Activated gamma-delta T cell treated with Interleukin-2 at 50 U/mL for 16 hours (primary cell): ENCODE results near the gene SH3RF3.

Source experiments
- DNase-seq: peaks from one replicate; pipeline ENCODE4 v3.0.0-alpha.2; 2020

The SH3RF3 gene

DNA sequence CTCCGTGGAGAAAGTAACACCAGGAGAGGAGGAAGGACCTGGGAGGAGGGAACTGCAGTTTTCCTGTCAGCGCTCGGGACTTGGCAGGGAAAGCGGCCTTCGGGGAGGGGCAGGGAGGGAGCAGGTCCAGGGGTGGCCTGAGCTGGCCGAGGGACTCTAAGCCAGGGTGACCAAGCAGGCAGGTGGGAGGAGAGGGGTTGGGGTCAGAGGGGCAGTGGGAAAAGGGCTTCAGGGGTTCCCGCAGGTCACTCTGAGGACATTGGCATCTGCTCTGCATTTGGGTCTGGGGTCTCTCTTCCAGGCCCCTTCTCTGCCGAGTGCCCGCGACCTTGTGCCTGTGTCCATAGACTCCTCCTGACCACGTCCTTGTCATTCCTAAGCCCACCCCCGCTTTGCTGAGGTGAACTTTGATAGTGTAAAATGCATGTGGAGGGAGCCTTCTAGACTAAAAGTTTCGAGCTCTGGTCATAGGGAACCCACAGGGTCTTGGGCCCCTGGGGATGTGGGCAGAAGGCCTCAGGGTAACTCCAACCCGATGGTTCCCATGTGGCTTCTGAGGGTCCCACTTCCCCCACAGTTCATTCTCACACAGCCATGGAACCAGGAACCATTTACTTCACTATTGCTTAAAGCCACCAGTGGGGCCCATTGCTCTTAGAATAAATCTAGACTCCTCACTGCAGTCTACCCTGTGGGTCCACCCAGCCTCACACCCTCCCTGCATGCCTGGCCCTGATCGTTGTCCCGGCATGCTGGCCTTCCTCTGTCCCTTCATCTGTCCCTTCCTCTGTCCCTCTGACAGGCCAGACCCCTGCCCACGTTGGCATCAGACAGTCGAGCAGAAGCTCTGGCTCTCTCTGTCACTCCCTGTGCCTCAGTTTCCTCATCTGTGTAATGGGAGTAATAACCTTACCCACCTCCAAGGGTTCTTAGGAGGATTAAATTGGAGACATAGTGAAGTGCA lies 255.6 kb downstream of the SH3RF3 start:
- DNase-seq, result no peak

DNA sequence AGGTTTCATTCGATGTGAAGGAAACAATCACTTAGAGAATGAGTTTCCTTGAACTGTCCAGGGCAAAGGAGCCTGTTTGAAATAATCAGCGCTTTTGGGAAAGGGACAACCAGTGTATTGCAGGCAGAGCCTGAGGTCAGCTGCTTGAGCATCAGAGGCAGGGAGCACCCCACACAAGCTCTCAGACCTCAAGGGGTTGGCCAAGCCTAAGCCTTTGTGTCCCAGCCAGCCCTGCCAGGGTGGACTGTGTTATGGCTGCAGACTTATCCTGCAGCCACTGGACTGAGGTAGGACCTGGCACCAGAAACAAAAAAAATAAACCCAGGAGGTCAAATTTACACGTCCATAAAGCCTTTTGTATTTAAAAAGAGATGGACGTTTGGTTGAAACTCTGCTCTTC lies 256.5 kb downstream of the SH3RF3 start:
- DNase-seq, result no peak

DNA sequence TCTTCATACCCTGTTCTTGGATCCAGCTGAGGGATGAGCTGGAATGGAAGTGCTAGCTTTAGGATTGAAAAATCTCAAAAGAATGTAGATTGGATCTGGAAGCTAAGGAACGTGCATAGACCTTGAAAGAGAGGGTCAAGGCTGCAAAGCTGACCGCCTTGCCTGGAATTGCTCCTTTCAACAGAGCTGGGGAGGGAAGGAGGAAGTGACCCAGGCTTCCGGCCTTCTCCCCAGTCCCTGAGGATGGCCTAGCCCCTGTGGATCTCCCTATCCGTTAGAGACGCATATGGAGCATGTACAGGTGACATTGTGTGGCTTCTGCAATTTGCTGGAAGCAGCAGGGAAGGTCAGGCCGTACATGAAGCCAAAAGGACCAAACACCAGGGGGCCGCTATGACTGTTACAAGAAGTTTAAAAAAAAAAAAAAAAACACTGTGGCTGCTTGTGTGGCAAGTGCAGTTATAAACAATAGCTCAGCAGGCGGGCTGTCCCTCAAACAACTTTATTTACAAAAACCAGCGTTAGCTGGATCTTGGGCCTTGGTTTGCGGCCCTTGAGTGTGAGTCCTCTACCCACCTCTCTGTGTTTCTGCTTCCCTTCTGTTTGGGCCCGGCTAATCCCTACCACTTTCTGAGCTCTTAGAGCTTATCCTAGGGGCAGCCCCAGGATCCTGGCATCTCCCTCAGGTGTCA lies 257.1 kb downstream of the SH3RF3 start:
- no peak for DNase-seq

GRCh38 chr2:109387221-109387735 lies 258.3 kb downstream of the SH3RF3 start:
- no peak for DNase-seq

- DNase-seq, result no peak
Observed at GRCh38 chr2:109387778-109388469, 258.9 kb downstream of the SH3RF3 start.

DNA sequence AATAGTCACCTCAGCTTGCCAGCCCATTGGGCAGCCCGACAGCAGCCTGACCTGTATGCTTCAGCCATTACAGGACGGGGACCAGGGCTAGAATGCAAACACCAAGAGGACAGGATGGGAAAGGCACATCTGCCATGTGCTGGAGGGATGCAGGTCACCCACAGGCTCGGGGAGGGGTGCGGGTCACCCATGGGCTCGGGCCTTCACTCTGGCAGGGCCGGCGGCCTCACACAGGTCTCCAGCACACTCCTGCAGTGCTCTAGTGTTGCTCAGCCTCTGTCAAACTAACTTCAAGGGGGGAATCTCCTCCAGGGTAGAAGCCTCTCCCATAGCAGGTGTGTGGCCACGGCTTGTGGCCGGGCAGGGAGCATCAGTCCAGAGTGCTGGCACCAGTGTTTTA lies 262.2 kb downstream of the SH3RF3 start:
- no peak for DNase-seq

DNA sequence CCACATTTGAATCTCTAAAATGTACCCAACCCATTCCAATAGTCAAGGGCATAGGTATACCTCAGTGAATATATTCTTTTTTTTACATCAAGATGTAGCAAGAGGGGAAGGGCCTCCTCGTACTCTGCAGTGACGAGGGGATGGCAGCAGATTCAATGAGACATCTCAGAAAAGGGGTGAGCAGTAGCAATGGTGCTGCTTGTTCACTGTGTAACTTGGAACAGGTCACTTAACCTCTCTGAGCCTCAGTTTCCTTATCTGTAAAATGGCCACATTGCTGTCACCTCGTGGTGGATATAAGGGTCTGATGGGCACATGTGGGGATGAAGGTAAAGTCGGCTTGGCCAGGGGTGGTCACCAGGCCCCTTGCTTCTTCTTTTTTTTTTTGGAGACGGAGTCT lies 263.1 kb downstream of the SH3RF3 start:
- DNase-seq, result no peak

DNA sequence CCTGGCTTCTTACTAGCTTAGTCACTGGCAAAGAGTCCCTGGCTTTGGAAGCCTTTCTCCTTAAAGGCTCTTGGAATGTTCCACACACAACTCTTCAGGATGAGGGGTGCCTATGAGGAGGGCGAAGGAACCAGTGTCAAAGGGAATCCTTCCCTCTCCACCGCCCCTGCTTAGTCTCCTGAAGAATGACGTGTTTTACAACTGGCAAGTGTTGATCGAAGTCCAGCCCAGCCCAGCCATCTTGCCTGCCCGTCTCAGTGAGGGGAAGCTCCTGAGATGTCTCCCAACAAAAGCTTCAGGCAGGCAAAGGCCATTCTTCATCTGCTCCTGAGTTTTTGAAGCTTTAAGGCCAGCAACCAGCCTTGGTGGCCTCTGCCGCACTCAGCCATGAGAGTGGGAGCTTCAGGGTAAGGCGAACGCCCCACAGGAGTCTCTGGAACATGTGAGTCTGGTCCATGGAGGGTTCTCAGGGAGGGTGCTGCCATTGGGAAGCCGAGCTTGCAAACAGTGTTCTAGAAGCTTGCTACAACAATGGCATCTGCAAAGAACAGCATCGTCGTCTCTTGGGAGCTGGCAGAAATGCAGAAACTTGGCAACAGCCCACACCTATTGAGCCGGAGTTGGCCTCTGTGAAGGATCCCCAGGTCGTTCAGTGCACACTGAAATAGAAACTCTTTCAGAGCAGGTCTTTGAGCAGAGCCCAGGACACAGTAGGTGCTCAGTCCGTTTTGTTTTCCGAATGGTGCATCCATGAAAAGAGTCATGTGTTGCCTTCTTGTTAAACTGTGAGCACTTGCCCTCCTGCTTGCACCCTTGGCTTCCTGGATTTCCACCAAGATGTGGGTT lies 264.0 kb downstream of the SH3RF3 start:
- DNase-seq, result no peak

GRCh38 chr2:109393662-109393972 lies 264.6 kb downstream of the SH3RF3 start:
- no peak for DNase-seq

DNA sequence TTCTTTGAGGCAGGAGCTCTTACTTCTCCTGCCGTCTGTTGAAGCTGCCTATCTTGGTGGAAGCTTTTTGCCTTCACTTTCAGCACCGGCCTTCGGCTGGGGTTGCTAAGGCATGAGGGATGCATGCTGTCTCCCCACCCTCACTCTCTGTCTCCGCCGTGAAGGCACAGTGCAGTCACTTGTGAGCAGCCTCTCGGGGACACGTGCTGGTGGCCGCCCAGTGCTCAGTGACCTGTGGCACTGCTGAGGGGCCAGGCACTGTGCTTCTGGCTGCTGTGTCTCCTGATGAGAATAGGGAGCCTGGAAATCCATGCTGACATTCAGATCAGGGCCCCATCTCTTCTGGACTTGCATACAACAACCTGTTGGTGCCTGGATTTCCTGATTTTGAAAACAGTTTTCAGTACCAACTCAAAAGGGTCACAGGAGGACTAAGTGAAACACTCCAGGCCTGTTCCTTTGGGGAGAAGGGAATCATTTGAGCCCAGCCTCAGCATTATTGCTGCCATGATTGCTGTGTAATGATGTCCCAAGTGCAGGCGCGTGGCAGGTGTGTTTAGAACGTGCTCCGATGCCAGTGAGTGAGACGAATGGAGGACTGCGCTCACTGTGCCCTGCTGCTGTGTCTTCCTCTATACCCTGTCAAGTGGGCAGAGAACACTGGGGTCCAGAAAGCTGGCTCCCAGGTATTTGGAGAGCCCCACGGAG lies 266.6 kb downstream of the SH3RF3 start:
- DNase-seq, result no peak

DNA sequence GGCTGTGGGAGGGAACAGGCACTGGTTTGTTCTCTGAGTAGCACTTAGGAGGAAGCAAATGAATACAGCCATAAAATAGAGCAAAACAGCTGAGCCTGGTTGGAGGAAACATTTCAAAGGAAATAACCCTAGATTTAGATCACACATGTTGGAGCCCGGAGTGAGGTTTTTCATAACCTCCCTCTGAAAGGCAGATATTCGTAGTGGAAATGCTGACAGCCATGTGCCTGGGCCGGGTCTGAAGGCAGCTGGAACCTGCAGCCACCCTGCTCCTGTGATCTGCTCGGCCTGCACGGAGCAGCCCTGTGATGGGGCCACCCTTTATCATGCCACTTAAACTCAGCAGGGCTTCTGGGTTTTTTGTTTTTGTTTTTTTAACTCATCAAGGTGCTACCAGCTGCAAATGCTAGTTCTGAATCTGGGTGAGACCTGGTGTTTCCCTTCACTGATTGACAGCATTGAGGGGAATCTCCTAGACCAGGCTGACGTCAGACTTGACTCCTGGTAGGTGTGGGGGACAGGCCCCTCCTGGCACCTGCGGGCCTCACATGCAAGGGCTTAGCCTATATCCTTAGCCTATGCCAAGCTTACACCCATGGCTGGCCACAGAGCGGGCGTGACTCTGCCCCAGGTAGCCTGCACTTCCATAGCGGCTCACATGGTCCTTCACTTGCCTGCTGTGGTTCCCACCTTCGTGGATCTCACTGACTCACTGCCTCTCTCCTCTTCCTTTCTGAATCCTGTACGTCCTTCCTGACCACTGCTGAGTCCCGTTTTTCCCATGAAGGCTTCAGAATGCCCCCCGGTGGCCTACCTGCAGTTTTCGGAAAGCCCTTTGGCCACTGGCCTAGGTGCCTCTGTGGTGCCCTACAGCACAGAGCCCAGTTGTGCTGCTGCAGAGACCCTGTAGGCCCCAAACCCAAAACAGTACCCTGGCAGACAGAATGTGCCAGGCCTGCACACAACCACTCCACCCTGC lies 267.5 kb downstream of the SH3RF3 start:
- no peak for DNase-seq

DNA sequence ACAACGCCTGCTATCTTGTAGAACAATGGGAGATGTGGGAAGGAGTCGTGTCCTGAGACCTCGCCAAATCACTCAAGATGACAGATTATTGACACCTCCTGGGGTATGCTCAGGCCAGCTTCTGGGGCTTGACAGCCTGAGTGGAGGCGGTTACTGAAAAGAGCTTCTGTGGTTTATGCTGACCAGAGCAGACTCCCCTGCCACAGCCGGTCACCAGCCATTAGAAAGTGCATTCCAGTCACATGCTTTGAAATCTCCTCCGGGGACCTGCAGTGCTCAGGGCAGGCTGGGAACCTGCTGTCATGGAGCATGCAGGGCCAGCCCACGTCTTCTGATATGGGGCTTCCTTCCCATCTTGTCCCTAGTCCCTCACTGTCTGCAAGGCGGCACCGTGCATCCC lies 268.9 kb downstream of the SH3RF3 start:
- DNase-seq, result no peak

DNA sequence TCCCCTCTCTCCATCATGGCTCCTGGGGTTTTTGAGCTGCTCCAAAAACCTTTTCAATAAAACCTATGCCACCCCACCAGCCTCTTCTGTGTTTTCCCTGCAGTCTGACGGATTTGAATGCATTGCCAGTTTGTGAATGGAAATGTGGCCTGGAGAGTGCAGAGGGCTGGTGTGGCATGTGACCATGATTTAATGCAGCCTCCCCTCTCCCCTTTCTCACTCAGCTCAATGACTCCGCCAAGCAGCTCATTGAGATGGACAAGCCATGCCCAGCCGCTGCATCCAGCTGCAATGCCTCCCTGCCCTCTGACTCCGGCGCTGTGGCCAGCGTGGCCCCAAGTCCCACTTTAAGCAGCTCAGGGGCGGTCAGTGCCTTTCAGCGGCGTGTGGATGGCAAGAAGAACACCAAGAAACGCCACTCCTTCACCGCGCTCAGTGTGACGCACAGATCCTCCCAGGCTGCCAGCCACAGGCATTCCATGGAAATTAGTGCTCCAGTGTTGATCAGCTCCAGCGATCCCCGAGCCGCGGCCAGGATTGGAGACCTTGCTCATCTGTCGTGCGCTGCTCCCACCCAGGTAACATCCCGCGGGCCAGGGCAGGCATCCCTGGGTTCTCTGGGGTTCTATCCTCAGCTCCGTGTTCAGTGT lies 269.5 kb downstream of the SH3RF3 start:
- no peak for DNase-seq

GRCh38 chr2:109399066-109399465 lies 270.1 kb downstream of the SH3RF3 start:
- no peak for DNase-seq

DNA sequence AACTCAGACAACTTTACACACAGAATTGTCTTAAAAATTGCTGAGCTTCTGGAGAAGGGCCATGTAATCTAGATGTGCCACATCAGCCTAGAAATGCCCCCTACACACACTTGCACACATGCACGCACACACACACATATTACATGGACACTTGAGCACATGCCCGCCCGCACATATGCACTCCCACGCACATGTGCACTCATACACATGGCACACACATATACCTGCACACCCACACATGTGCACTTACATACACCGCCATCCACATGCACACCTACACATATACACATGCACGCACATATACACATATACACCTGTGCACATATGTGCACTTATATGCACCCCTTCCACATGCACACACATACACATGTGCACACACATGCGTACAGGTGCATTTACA lies 271.1 kb downstream of the SH3RF3 start:
- DNase-seq, result no peak

GRCh38 chr2:109401370-109401769 lies 272.4 kb downstream of the SH3RF3 start:
- DNase-seq, result no peak

GRCh38 chr2:109402180-109402579 lies 273.2 kb downstream of the SH3RF3 start:
- no peak for DNase-seq

DNA sequence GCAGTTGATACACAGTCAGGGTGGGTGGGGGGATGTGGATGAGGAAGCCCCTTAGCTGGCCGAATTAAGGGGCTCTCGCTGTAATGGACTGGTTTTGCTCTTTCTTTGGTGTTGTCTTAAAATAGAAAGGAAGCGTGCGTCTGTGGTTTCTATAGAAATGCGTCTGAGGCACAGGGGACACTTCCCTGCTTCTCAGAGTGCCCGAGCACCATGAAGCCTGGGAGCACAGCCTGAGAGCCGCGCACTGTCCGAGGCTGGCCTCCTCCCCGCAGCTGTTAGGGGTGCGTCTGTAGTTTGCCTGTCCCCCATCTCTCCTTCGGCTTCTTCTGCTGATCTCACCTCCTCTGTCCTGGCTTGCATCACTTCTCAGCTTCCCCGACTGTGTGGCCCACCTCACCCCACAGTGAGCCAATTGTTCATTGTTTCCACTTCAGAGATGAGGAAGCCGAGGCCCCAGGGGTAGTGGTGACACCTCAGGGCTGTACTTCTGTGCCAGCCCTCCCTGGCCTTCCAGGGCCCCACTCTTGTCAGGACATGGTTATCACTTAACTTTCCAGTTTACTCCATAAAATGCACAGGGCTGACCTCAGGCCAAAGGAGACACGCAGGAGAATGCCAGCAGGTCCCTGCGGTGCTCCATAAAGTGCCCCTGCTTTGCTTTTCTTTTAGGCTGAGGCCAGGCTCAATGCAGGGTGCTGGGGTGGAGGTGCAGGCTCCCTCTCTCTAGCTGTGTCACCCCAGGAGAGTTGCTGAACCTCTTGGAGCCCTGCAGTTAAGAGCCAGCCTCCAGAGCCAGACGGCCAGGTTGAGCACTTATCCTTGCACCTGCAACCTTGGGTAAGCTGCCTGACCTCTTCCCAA lies 274.2 kb downstream of the SH3RF3 start:
- DNase-seq, result no peak

DNA sequence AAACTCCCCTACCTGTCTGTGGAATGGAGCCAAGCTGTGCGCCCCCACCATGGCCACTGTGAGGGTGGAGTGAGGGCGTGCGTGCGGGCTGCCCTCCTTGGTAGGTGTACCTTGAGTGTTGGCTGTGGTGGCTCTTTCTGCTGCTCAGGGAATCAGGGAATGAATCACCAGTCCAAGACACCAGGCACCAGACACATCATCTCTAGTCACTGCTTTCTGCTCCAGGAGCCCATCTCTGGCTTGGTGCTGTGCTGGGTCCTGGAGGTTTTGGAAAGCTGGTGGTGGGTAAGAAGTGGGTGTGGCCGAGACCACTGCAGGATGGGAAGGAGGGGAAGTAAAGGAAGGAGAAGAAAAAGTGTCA lies 274.8 kb downstream of the SH3RF3 start:
- no peak for DNase-seq
